Skin of body (tissue), 2 donors: ENCODE measurements around the gene C9orf153. TPM values are rescaled to one million over a fixed set of nuclear protein-coding genes. Genes with fewer than 3 reads are reported as not detected.

Experiments used
- DNase-seq: peaks from one replicate; lab custom pipeline; 2025; lab: John Stamatoyannopoulos, UW
- total RNA-seq: library from RNA; depleted of rRNA; stranded (reverse); fragments of >200 nt; gene quantifications from one replicate; pipeline ENCODE4 v1.2.3, GENCODE V29; 2014

C9orf153 gene
- total RNA-seq, 1 donor from 2014 or later, result 0.79 TPM

DNA sequence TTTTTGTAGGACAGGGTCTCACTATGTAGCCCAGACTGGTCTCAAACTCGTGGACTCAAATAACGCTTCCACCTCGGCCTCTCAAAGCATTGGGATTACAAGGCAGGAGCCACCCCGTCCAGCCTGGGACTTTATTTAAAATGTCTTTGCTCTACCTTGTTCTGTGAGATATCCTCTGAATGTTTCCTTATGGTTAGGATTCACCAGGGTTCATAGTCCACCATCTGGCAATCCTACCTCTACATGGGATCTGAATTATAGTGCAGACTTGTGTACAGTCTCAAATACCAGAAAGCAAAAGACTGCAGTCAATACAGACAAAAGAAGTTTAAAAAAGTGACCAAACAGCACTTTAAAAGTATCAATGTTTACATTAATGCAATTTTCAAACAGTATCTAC, 12.8 kb upstream of the C9orf153 start:
- DNase-seq, result no peak

- DNase-seq, result no peak
Observed at GRCh38 chr9:86263876-86264275, 4.4 kb upstream of the C9orf153 start.

DNA sequence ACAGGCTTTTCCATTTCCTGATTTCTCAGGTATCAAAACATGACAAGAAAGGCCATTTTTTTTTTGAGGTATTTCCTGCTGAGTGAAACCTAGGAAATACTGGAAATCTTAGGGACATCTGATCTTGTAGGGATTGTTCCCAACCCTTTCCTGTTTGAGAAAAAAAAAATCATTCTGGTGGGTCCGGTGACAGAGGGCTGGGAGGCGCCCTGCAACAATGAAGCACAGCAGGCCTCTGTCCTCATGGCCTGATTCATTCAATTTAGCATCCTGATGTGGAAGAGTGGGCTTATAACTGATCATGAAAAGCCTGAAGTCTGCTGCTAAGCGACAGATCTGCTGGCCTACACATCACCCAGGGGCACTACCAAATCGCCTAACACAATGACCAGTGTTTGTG, 3.0 kb upstream of the C9orf153 start:
- no peak for DNase-seq

DNA sequence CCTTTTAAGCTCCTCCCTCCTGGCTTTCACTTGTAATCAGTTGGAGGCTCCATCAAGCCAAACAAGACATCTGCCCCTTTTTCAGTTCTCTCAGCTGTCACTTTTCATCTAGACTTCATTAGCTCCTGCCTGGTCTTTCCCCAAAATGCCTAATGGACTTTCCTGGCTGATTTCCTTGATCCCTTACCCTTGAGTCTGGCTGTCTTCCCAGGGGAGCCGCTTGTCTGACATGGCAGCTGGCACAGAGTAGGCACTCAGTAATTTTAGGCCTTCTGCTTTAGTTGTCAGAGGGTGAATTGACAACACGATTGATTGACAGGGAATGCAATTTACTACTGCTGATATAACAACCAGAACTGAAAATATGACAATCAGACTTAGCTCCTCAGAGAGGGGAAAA, 2.1 kb downstream of the C9orf153 start:
- no peak for DNase-seq

DNA sequence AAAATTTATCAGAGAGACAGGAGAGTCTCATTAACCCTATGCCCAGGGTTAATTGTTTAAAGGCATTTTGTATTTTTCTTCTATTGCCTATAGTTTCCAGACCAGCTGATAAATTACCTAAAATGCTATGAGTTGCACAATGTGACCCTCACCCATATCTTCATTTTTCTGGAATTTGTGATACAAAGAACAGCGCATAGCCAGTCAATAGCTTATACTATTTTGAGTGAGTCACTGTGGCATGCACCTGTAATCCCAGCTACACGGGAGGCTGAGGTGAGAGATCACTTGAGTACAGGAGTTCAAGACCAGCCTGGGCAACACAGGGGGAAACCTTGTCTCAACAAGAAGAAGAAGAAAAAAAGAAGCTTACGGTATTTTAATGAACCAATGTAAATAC, 2.8 kb downstream of the C9orf153 start:
- DNase-seq, result no peak

DNA sequence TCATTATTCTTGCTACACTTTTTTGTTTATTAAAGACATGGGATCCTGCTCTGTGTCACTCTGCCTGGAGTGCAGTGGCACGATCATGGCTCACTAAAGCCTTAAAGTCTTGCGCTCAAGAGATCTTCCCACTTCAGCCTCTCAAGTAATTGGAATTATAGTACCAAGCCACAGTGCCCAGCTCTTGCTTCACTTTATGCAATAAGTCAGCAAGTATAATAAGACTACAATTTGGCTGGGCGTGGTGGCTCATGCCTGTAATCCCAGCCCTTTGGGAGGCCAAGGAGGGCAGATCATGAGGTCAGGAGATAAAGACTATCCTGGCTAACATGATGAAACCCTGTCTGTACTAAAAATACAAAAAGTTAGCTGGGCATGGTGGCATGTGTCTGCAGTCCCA, 5.9 kb downstream of the C9orf153 start:
- DNase-seq, result no peak

DNA sequence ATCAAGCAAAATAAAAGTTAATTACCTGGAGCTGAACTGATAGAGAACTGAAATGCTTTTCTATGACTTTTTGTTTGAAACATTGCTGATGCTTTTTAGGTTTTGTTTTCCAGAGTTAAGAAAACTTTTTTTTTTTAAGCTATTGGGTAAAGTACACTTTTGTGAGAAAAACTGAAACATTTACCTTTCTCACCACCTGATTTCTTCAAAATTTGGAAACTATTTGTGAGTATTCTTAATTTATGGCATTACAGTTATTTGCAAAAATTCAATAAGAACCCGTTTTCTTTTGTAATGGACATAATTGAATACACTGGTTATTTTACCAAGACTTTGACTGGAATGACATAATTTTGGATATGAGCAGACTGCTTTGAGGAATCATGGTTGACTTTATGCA, 6.6 kb downstream of the C9orf153 start:
- no peak for DNase-seq

- DNase-seq, result no peak
Observed at GRCh38 chr9:86250123-86250522, 9.3 kb downstream of the C9orf153 start.

- DNase-seq, result no peak
Observed at GRCh38 chr9:86248746-86249145, 10.7 kb downstream of the C9orf153 start.

GRCh38 chr9:86246752-86247161, 12.7 kb downstream of the C9orf153 start:
- peak; percentile 20 for DNase-seq

GRCh38 chr9:86242071-86242470, 17.4 kb downstream of the C9orf153 start:
- no peak for DNase-seq

GRCh38 chr9:86241216-86241615, 18.2 kb downstream of the C9orf153 start:
- DNase-seq, result no peak

- no peak for DNase-seq
Observed at GRCh38 chr9:86238861-86239770, 20.3 kb downstream of the C9orf153 start.

- no peak for DNase-seq
Observed at GRCh38 chr9:86230858-86231257, 28.6 kb downstream of the C9orf153 start.

GRCh38 chr9:86222667-86223066, 36.8 kb downstream of the C9orf153 start:
- no peak for DNase-seq

DNA sequence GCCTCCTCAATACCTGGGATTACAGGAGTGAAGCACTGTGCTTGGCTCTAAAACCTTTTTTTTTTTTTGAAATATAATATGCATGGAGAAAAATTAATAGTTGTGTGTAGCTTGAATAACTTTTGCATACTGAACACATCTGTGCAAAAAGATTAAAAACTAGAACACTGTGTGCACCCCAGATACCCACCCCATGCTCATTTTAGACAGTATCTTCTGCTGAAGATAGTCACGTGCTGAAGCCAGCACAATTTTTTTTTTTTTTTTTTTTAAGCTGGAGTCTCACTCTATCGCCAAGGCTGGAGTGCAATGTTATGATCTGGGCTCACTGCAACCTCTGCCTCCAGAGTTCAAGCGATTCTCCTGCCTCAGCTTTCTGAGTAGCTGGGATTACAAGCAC, 39.9 kb downstream of the C9orf153 start:
- no peak for DNase-seq

GRCh38 chr9:86217076-86217755, 42.2 kb downstream of the C9orf153 start:
- no peak for DNase-seq

- DNase-seq, result no peak
Observed at GRCh38 chr9:86207193-86207592, 52.3 kb downstream of the C9orf153 start.

- peak; percentile 12 for DNase-seq
Observed at GRCh38 chr9:86202338-86202882, 57.0 kb downstream of the C9orf153 start.

DNA sequence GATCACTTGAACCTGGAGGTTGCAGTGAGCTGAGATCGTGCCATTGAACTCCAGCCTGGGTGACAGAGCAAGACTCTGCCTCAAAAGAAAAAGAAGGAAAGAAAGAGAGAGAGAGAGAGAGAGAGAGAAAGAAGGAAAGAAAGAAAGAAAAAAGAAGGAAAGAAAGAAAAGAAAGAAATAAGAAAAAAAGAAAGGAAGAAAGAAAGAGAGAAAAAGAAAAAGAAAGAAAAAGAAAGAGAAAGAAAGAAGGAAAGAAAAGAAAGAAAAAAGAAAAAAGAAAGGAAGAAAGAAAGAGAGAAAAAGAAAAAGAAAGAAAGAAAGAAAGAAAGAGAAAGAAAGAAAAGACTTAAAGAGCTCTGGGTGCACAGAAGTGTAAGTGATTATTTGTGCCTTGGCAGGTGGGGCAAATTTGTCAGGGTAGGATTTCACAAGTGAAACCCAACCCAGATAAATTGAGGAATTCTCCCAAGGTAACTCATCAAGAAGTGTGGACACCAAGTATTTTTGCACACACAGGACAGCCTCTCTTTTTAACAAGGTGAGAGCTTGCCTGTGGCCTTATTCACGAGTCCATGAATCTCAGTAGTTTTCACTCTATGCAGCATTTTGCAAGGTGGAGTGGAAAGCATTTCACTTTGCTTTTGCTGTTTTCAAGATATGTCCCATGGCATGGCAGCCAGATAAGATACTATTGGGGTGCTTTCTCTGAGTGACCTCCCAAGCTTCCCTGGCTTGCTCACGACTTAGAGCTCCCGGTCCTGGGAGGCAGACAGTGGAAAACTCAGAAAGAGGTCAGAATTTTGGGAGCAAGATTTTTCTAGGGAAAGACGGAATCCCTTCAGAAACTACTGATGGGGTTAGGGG, 57.8 kb downstream of the C9orf153 start:
- DNase-seq, result no peak

GRCh38 chr9:86200599-86201162, 58.8 kb downstream of the C9orf153 start:
- no peak for DNase-seq
